CD4-positive, alpha-beta T cell treated with Interleukin-1 beta for 1 hour (primary cell): ENCODE results near the gene CHMP2A.
A peak's percentile ranks its signal among the peaks of the same experiment; 100 is the strongest.

Source experiments
- DNase-seq, 2 donors: peaks; one replicate each; pipeline ENCODE4 v3.0.0-alpha.2; 2020 to 2022

CHMP2A gene

GRCh38 chr19:58569943-58570670 lies 15.2 kb upstream of the CHMP2A start:
- no peak for DNase-seq

GRCh38 chr19:58569191-58569942 lies 14.5 kb upstream of the CHMP2A start:
- no peak for DNase-seq

DNA sequence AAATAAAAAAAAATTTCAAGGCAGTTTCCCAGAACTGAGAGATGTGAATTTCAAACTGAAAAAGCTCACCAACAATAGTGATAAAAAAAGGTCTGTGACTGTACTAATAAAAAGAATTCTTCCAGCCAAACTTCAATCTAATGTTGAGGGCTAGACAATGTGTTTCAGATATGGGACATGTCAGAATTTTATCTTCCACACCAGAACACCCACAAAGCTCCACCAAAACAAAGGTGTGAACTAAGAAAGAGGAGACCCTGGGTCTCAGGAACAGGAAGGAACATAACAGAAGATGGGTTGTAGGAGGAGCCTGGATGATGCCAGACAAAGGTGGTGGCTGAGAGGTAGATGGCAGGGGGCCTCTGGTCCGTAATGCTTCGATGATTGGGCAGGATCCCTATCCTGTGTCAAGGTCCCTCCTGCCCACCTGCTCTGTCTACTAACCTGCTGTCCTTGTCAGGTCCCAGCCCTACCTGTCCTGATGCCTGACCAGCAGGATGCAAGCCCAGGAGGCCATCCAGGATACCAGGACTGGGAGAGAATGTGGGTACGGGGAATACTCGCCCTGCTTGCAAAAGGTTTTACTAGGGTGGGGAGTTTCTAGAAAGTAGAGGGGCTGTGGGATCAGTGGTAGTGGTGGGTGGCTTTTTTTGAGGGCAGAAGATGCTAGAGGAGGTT lies 13.7 kb upstream of the CHMP2A start:
- no peak for DNase-seq

GRCh38 chr19:58566989-58567388 lies 12.1 kb upstream of the CHMP2A start:
- no peak for DNase-seq

GRCh38 chr19:58563823-58564222 lies 8.9 kb upstream of the CHMP2A start:
- DNase-seq, result no peak

DNA sequence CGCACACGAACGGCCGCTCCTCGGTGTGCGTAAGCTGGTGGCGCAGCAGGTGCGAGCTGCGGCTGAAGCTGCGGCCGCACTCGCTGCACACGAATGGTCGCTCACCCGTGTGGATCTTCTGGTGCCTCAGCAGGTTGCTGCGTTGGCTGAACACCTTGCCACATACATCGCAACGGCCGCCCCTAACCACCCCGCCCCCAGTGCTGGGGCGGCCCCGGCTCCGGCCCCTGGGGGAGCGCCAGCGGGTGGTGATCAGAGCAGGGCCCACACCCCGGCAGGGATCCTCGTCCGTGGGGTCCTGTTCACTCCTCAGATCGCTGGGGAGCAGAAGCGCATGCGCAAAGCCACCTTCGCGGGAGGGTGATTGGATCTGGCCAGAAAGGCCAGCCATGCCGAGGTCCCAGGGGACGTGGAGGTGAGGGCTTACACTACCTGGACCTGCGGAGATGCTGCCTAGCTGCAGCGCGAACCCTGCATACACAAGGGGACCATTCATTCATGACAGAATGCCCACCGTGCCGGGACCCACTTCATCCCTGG lies 8.2 kb upstream of the CHMP2A start:
- DNase-seq, result peak in 1 of 2 donors; percentile 58

DNA sequence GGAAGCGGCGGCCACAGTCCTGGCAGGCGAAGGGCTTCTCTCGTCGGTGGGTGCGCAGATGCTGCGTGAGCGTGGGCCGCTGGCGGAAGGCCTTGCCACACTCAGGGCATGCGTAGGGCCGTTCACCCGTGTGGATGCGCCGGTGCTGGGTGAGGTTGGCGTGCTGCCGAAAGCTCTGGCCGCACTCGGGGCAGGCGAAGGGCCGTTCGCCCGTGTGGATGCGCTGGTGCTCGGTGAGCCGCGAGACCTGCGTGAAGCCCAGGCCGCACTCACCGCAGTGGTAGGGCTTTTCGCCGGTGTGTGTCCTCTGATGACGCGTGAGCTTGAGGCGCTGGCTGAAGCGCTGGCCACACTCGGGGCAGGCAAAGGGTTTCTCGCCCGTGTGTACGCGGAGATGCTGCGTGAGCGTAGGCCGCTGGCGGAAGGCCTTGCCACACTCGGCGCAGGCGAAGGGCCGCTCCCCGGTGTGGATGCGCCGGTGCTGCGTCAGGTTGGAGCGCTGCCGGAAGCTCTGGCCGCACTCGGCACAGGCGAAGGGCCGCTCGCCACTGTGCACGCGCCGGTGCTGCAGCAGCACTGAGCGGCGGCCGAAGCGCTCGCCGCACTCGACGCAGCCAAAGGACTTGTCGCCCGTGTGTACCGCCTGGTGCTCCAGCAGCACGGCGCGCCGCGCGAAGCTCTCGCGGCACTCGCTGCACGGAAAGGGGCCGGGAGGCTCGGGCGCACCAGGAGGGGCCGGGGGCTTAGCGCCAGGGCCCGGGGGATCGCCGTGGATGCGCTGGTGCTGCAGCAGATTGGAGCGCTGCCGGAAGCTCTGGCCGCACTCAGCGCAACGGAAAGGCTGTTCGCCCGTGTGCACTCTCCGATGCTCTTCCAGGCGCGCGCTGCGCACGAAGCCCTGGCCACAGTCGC lies 7.5 kb upstream of the CHMP2A start:
- peak in 1 of 2 donors; percentile 34 for DNase-seq

DNA sequence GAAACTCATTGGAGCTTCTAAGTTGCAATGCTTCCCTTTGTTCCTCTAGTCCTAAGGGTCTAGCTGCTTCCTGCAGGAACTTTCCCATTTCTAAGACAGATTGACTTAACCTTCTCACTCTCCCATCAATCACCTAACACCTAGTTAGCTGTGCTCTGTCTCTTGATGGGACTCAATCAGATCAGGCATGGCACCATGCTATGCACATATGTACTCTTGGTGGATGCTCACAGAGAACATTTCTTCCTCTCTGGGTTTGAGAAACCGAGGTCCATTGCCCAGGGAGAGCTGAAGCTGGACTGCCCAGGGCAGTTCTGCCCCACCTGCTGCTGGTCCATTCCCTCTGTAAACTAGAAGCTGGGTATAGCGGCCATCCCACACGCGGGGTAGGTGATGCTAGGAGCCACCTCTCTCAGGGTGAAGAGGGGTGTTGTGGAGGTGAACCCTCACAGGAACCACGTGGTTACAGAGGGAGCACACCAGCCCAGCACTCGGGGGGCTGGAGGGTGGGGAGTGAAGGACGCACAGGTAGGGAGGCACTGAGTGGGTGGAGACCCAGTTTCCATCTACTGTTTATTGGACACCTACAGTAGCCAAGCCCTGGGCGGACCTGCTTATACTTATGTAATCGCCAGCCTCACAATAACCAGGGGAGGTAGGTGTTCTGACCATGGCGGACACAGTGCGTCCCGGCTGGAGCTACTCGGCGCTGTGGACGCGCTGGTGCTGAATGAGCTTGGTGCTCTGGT lies 6.6 kb upstream of the CHMP2A start:
- no peak for DNase-seq

DNA sequence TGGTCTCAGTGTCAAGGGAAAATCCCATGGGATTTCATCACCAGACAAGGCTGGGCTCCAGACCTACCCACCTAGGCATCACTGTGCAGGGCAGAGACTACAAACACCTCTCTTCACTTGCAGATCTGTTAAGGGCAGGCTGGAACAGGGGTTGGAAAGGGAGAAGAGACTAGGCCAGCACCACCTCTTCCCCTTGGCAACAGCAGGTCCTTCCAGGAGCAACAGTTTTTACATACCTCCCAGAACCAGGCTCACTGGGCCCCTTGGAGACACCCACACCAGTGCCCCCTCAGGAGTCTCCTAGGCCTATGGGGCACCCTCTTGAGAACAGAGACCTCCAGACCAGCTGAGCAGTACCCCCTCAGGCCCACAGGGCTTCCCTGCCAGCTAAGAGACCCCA lies 6.0 kb upstream of the CHMP2A start:
- no peak for DNase-seq

GRCh38 chr19:58560007-58560887 lies 5.3 kb upstream of the CHMP2A start:
- DNase-seq, result no peak

DNA sequence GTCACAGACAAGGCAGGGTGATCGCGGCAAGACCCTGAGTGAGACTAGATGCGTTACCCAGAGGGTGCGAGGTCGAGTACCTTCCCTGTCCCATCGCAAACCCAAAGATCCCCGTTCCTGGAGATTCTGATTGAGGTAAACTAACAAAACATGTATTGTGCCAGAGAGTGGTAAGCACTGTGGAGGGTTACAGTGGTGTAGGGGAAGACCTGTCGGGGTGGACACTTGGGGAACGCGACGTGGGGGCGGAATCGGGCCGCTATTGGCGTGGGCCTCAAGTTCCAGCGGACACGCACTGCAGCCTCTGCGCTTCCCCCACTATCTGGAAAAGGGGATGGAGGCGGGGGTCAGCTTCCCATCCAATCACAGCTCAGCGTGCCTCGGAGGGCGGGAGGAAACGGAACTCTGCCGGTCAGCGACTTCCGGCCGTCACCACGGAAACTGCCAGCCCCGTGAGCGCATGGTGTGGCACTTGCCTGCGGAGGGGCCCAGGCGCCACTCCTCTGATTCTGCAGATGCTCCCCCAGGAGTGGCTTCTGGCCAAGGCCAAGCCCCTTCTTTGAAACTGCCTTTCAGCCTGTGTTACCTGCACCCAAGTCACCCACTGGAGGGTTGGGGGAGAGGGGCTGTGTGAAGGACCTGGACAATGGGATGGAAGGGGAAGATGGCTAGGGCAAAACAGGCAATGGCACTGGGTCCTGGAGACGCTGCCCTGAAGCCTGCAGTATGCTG lies 4.5 kb upstream of the CHMP2A start:
- DNase-seq, result peak; percentile 67 to 84

GRCh38 chr19:58558623-58559274 lies 3.8 kb upstream of the CHMP2A start:
- DNase-seq, result peak; percentile 99 to 100

DNA sequence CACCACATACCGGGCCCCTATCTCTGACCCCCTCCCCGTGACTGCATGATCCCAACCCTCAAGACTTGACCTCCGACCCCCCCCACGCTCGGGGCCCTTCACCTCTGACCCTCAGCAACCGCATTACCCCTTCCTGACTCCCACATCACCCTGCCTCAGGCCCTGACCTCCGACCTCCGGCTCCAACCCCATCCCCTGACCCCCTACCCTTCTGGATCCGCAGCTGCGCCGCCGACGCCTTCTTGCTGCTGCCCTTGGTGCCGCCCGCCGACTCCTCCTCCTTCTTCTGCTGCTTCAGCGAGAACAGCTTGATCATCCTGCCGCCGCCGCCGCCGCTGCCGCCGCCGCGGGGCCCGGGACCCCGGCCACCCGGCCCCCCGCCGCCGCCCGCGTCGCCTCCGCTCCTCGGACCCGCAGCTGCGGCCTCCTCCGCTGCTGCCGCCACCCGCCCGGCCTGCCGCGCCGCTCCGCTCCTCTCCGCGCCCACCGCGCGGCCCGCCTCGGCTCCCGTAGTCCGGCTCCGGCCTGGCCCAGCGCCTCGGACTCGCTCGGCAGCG lies 3.2 kb upstream of the CHMP2A start, which contains the start of gene UBE2M:
Gene UBE2M, minus strand, starts transcription at position 546 of the 557 bp plus-strand sequence. Its CDS starts 230 bp downstream, at position 316.
- peak in 1 of 2 donors; percentile 61 for DNase-seq

DNA sequence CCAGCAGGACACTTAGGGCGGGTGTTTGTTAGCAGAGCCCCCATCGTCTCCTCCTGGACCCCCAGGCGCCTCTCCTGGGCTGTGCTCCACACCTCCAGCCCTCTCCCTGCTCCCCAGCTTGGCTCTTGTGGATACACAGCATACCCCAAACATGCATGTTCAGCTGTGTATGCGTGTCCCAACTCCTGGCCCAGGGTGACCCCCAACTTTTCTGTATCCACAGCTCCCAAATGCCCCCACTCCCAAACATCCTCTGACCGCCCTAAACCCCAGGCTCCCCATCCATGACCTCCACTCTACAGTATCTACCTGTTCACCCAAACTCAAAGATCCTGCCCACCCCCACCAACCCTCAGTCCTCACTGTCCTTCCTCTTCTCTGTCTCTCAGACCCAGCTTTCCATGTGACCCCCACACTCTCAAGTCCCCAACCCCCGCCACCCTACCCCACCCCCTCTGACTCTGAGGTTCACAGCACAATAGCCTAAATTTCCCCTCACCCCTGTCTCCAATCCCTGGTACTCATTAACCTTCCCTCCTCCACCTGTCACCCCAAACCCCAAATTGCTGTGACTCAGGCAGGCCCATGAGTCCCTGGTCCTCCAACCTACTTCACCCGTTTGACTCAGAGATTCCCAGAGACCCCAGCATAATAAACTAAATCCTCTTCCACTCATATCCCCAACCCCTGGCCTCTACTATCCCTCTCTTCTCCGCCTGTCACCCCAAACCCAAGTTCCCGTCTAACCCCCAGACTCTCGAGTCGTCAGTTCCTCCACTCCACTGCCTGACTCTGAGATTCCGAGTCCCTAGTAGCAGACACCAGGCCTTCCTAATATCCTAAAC lies 2.5 kb upstream of the CHMP2A start:
- DNase-seq, result no peak

DNA sequence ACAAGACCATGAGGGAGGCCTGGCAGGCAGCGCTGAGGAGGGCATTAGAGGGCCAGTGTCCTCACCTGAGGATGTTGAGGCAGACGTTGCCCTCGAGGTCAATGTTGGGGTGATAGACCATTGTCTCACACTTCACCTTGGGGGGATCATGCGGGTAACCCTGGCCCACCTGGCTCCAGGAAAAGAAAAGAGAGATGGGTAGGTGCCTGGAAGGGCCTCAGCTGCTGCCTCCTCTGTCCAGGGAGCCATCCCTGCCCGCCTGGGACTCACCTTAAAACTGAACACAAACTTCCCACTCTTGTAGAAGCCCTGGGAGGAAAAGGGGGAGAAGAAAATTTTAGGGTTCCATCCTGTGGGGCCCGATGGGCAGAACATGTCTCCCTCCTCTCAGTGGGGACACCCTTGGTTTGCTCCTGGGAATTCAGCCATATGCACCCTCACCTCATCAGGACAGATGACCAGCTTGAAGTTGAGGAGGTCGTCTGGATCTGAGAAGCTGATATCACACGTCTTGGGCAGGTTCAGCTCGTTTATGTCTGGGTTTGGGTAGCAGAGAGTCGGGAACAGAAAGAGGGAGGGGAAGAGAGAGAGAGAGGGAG lies 1.8 kb upstream of the CHMP2A start:
- no peak for DNase-seq

- no peak for DNase-seq
Measured at GRCh38 chr19:58555920-58556621, 1.2 kb upstream of the CHMP2A start.
